Measurements from ENCODE around the gene INPP1.
A peak's percentile ranks its signal among the peaks of the same experiment; 100 is the strongest.
"Not testable (repeated sequence)": the region's sequence is repeated elsewhere in the genome, so short reads cannot be mapped to it uniquely, and the experiment has no call there.

Gene INPP1

GRCh38 chr2:190344276-190344827 lies 963 bp downstream of the INPP1 start:
- no peaks in the 10 kb centered on the region for H3K4me1 ChIP-seq (ENCODE audit: control insufficient read depth, insufficient read depth, low read length)
- H3K27ac ChIP-seq (ENCODE audit: insufficient read depth, low read depth, low read length, poor library complexity, severe bottlenecking): no peak overlapping the region

GRCh38 chr2:190350371-190350770 lies 7.0 kb downstream of the INPP1 start:
- Histone ChIP-seq H3K36me3 (ENCODE audit: control insufficient read depth, insufficient read depth, low read length) (no peaks in the 10 kb centered on the region), H3K27ac (ENCODE audit: insufficient read depth, low read depth, low read length, poor library complexity, severe bottlenecking) (no peak overlapping the region), H3K4me1 (ENCODE audit: control insufficient read depth, insufficient read depth, low read length) (no peaks in the 10 kb centered on the region), H3K4me3 (ENCODE audit: insufficient read depth, low read depth, low read length) (no peak overlapping the region), H3K27me3 (ENCODE audit: control insufficient read depth, insufficient read depth, low read length, poor library complexity, severe bottlenecking) (no peaks in the 10 kb centered on the region), H3K9me3 (ENCODE audit: control insufficient read depth, low read length) (no peaks in the 10 kb centered on the region)

More at GRCh38 chr2:190344276-190344827, 963 bp downstream of the INPP1 start:
- H3K27me3 ChIP-seq (ENCODE audit: control insufficient read depth, insufficient read depth, low read length, poor library complexity, severe bottlenecking): peaks cover 31% of the 10 kb centered on the region
- no peaks in the 10 kb centered on the region for H3K9me3 ChIP-seq (ENCODE audit: control insufficient read depth, low read length)
- 53 to 54% methylated on average over 7 of the region's 7 CpGs for WGBS, 2 experiments
- peak overlapping the region; percentile 41 for H3K4me3 ChIP-seq (ENCODE audit: insufficient read depth, low read depth, low read length)
- no peaks in the 10 kb centered on the region for H3K36me3 ChIP-seq (ENCODE audit: control insufficient read depth, insufficient read depth, low read length)

DNA sequence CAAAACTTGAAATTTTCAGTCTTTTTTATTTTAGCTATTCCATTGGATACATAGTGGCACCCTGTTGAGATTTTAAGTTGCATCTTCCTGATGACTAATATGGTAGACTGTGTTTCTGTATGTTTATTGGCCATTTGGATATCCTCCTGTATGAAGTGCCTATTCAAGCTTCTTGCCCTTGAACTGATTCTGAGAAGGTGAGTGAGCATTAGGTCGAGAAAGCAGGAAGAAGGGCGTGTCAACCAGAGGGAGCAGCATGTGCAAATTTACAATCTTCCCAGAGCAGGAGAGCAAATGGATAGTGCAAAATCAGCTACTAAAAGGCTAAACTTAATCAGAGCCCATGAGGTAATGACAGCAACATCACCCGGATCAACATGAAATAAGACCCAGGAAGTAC lies 8.6 kb downstream of the INPP1 start:
- Histone ChIP-seq H3K4me3 (ENCODE audit: insufficient read depth, low read depth, low read length) (no peak overlapping the region), H3K4me1 (ENCODE audit: control insufficient read depth, insufficient read depth, low read length) (no peaks in the 10 kb centered on the region), H3K27me3 (ENCODE audit: control insufficient read depth, insufficient read depth, low read length, poor library complexity, severe bottlenecking) (no peaks in the 10 kb centered on the region), H3K9me3 (ENCODE audit: control insufficient read depth, low read length) (no peaks in the 10 kb centered on the region), H3K36me3 (ENCODE audit: control insufficient read depth, insufficient read depth, low read length) (no peaks in the 10 kb centered on the region), H3K27ac (ENCODE audit: insufficient read depth, low read depth, low read length, poor library complexity, severe bottlenecking) (no peak overlapping the region)
- WGBS, 2 experiments: 91 to 92% methylated on average over 3 of the region's 3 CpGs

GRCh38 chr2:190352668-190353536 lies 9.5 kb downstream of the INPP1 start:
- H3K27ac ChIP-seq (ENCODE audit: insufficient read depth, low read depth, low read length, poor library complexity, severe bottlenecking): no peak overlapping the region
- H3K36me3 ChIP-seq (ENCODE audit: control insufficient read depth, insufficient read depth, low read length): no peaks in the 10 kb centered on the region
- 93 to 96% methylated on average over 8 of the region's 8 CpGs for WGBS, 2 experiments
- H3K4me3 ChIP-seq (ENCODE audit: insufficient read depth, low read depth, low read length): no peak overlapping the region
- H3K9me3 ChIP-seq (ENCODE audit: control insufficient read depth, low read length): no peaks in the 10 kb centered on the region
- H3K27me3 ChIP-seq (ENCODE audit: control insufficient read depth, insufficient read depth, low read length, poor library complexity, severe bottlenecking): no peaks in the 10 kb centered on the region
- no peaks in the 10 kb centered on the region for H3K4me1 ChIP-seq (ENCODE audit: control insufficient read depth, insufficient read depth, low read length)

GRCh38 chr2:190353537-190353899 lies 10.1 kb downstream of the INPP1 start:
- Histone ChIP-seq H3K4me3 (ENCODE audit: insufficient read depth, low read depth, low read length) (no peak overlapping the region), H3K4me1 (ENCODE audit: control insufficient read depth, insufficient read depth, low read length) (no peaks in the 10 kb centered on the region), H3K27ac (ENCODE audit: insufficient read depth, low read depth, low read length, poor library complexity, severe bottlenecking) (no peak overlapping the region), H3K9me3 (ENCODE audit: control insufficient read depth, low read length) (no peaks in the 10 kb centered on the region), H3K27me3 (ENCODE audit: control insufficient read depth, insufficient read depth, low read length, poor library complexity, severe bottlenecking) (no peaks in the 10 kb centered on the region), H3K36me3 (ENCODE audit: control insufficient read depth, insufficient read depth, low read length) (no peaks in the 10 kb centered on the region)

DNA sequence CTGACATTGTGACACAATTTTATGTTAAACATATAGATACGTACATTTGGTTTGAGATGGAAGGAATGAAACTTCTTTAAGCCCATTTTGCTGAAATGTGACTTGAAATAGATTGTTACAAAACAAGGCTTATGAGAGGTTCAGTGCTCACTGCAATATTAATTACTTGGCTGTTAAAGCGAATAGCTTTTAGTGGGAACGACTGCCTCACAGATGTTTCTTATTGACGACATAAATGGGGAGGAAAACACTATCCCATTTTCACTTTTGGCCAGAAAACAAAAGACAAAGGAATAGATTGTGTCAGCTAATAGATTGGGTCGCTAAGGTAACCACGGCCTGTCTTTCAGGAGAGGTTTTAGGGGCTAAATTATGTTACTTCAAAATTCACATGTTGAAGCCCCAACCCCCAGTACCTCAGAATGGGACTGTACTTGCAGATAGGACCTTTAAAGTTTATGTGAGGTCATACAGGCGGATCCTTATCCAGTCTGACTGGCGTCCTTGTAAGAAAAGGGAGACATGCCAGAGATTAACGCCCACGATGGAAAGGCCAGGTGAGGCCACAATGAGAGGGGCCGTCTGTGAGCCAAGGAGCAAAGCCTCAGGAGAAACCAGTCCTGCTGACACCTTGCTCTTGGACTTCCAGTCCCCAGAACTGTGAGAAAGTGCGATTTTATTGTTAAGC lies 10.8 kb downstream of the INPP1 start:
- WGBS, 2 experiments: 88 to 91% methylated on average over 12 of the region's 12 CpGs
- no peaks in the 10 kb centered on the region for H3K36me3 ChIP-seq (ENCODE audit: control insufficient read depth, insufficient read depth, low read length)
- H3K4me1 ChIP-seq (ENCODE audit: control insufficient read depth, insufficient read depth, low read length): no peaks in the 10 kb centered on the region
- H3K27me3 ChIP-seq (ENCODE audit: control insufficient read depth, insufficient read depth, low read length, poor library complexity, severe bottlenecking): no peaks in the 10 kb centered on the region
- no peaks in the 10 kb centered on the region for H3K9me3 ChIP-seq (ENCODE audit: control insufficient read depth, low read length)
- H3K4me3 ChIP-seq (ENCODE audit: insufficient read depth, low read depth, low read length): no peak overlapping the region
- H3K27ac ChIP-seq (ENCODE audit: insufficient read depth, low read depth, low read length, poor library complexity, severe bottlenecking): no peak overlapping the region

DNA sequence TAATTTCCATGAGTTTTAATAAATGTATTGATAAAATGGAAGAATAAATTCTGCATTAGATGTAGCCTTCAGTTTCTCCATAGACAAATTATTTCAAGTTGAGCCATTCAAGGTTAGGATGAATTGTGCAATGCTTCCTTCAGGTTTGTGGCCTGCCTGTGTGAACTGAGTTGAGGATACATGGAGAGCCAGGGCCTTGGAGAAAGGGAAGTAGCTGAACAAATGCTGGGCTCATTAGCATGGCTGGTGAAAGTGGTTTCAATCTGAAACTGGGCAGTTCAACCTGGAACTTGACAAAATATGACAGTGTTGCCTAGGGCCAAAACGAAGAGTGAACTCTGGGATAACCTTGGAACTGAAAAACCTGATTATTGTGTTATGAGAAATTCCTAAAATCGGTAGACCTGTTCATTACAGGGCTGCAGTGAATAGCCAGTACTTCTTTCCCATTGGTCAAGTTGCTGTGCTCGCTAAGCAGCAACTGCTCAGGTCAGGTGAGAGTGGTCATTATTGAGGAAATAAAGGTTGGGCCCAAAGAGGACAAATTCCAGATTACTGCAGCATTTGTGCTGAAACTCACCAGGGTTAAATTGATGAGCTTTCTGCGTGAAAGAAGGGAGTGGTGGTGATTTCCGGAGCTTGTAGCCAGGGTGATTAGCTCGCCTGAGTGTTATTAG lies 12.7 kb downstream of the INPP1 start:
- Histone ChIP-seq H3K36me3 (ENCODE audit: control insufficient read depth, insufficient read depth, low read length) (no peaks in the 10 kb centered on the region), H3K27ac (ENCODE audit: insufficient read depth, low read depth, low read length, poor library complexity, severe bottlenecking) (no peak overlapping the region), H3K4me3 (ENCODE audit: insufficient read depth, low read depth, low read length) (no peak overlapping the region), H3K9me3 (ENCODE audit: control insufficient read depth, low read length) (no peaks in the 10 kb centered on the region), H3K27me3 (ENCODE audit: control insufficient read depth, insufficient read depth, low read length, poor library complexity, severe bottlenecking) (no peaks in the 10 kb centered on the region), H3K4me1 (ENCODE audit: control insufficient read depth, insufficient read depth, low read length) (peaks cover 5% of the 10 kb centered on the region)
- WGBS, 2 experiments: 88% methylated on average over 6 of the region's 6 CpGs

GRCh38 chr2:190357600-190357999 lies 14.2 kb downstream of the INPP1 start:
- Histone ChIP-seq H3K27ac (ENCODE audit: insufficient read depth, low read depth, low read length, poor library complexity, severe bottlenecking) (no peak overlapping the region), H3K4me3 (ENCODE audit: insufficient read depth, low read depth, low read length) (no peak overlapping the region), H3K4me1 (ENCODE audit: control insufficient read depth, insufficient read depth, low read length) (peaks cover 5% of the 10 kb centered on the region), H3K36me3 (ENCODE audit: control insufficient read depth, insufficient read depth, low read length) (no peaks in the 10 kb centered on the region), H3K9me3 (ENCODE audit: control insufficient read depth, low read length) (no peaks in the 10 kb centered on the region), H3K27me3 (ENCODE audit: control insufficient read depth, insufficient read depth, low read length, poor library complexity, severe bottlenecking) (no peaks in the 10 kb centered on the region)
- WGBS, 2 experiments: 59 to 64% methylated on average over 1 to 2 of the region's 2 CpGs

GRCh38 chr2:190358655-190359448 lies 15.5 kb downstream of the INPP1 start:
- WGBS, 2 experiments: 94 to 95% methylated on average over 8 of the region's 8 CpGs

More at GRCh38 chr2:190358655-190359448, 15.5 kb downstream of the INPP1 start:
- not testable (repeated sequence) for H3K36me3 ChIP-seq (ENCODE audit: control insufficient read depth, insufficient read depth, low read length); H3K4me1 ChIP-seq (ENCODE audit: control insufficient read depth, insufficient read depth, low read length); H3K4me3 ChIP-seq (ENCODE audit: insufficient read depth, low read depth, low read length); H3K27ac ChIP-seq (ENCODE audit: insufficient read depth, low read depth, low read length, poor library complexity, severe bottlenecking); H3K9me3 ChIP-seq (ENCODE audit: control insufficient read depth, low read length); H3K27me3 ChIP-seq (ENCODE audit: control insufficient read depth, insufficient read depth, low read length, poor library complexity, severe bottlenecking)

All from ectodermal cell (in vitro differentiated cells).